Cardiac fibroblast (primary cell): ENCODE data around the gene WDR20.

ENCODE experiments used
- DNase-seq, 2 donors: peaks; one replicate each; pipeline versions ENCODE4 v3.0.0 to v3.0.0-alpha.2; 2010; ENCODE audit warnings: low read depth in 2 of 2
- H3K4me3 ChIP-seq, 2 donors: replicated peaks in 1 of 2; 1 replicate in 1 of 2; 2 replicates in 1 of 2; pipeline ENCODE4 v1.5.1; 2011; ENCODE audit warnings: low read depth in 2 of 2, low read length in 2 of 2, mild to moderate bottlenecking in 2 of 2, moderate library complexity in 1 of 2
- TF ChIP-seq, protein P1 (sequence below): IDR thresholded peaks from one replicate; pipeline ENCODE4 v1.5.1; 2011; ENCODE audit warnings: low read depth, mild to moderate bottlenecking, low read length, inconsistent platforms

The WDR20 gene

DNA sequence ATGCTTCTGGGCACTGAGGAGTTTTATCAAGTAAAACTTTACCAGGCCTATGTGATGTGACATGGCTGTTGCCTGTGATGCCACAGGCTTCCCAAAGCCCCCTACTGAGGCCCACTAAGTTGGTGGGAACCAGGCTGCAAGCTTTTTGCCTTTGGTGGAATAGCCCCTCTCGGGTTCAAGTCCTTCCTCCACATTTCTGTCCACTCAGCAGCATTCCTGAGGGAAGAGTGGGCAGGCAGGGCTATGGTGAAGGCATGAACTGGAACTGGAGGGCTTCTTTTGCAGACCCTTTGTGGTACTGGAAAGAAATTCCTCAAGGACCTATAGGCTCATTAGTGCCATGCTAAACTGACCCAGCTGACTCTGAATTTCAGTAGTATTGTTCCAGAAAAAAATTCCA lies 48.5 kb downstream of the WDR20 start:
- no peak overlapping the region for H3K4me3 ChIP-seq
- TF ChIP-seq, protein P1, sequence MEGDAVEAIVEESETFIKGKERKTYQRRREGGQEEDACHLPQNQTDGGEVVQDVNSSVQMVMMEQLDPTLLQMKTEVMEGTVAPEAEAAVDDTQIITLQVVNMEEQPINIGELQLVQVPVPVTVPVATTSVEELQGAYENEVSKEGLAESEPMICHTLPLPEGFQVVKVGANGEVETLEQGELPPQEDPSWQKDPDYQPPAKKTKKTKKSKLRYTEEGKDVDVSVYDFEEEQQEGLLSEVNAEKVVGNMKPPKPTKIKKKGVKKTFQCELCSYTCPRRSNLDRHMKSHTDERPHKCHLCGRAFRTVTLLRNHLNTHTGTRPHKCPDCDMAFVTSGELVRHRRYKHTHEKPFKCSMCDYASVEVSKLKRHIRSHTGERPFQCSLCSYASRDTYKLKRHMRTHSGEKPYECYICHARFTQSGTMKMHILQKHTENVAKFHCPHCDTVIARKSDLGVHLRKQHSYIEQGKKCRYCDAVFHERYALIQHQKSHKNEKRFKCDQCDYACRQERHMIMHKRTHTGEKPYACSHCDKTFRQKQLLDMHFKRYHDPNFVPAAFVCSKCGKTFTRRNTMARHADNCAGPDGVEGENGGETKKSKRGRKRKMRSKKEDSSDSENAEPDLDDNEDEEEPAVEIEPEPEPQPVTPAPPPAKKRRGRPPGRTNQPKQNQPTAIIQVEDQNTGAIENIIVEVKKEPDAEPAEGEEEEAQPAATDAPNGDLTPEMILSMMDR, result no peak
- no peak for DNase-seq

DNA sequence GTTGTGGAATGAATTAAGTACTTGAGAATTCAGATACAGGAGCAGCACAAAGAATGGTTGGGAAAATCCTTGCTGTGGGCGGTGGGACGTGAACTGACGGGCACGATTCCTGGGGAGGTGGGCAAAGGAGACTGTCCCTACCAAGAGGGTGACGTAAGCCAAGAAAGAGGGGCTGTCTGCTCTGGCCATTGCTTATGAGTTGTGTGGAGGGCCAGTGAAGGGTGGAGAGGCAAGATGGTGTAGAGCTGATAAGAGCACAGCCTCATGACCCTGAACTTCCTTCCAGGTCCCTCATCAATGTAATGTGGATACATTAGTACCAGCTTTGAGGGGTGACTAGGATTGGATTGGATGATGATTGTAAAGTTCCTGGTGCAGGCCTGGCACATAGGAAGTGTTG lies 50.2 kb downstream of the WDR20 start:
- DNase-seq, result no peak
- TF ChIP-seq, protein P1, result no peak

DNA sequence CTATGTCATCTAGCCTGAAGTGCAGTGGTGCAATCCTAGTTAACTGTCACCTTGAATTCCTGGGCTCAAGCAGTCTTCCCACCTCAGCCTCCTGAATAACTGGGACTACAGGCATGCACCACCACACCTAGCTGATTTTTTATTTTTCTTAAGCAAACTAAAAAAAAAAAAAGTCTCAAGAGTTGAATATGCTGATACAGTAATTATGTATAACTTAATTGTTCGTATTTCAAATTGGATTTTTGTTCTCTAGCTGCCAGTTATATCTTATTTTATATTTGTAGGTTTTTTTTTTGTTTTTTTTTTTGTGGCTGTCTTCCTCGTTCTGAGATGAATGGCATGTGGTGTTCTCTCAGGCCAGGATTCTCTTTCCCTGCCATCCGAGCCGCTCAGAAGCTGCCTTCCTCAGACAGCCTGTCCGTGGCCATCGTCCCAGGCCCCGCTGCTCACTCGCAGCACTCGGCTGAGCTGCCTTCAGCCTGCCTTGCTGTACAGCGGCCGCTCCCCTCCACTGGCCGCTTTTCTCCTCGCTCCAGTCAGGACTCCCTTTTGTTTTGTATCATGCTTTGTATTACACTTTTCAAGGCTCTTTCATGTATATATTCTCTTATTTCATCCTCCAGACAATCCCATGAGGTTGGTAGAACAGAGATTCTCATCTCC lies 53.3 kb downstream of the WDR20 start:
- TF ChIP-seq, protein P1, result no peak
- no peak for DNase-seq
- H3K4me3 ChIP-seq, result no peak overlapping the region

More for the DNA sequence above, 50.2 kb downstream of the WDR20 start:
- no peak overlapping the region for H3K4me3 ChIP-seq

DNA sequence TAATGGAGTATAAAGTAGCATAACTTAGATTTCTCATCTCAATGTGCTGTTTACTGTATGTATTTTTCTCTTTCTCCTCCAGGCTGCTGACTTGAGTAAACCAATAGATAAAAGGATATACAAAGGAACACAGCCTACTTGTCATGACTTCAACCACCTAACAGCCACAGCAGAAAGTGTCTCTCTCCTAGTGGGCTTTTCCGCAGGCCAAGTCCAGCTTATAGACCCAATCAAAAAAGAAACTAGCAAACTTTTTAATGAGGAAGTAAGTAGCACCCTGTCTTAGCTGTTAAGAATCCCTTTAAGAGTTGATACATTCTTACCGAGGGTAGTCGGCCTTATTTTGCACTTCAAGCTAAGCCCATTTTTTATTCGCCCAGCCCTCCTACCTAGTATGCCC lies 55.2 kb downstream of the WDR20 start:
- DNase-seq, result no peak
- TF ChIP-seq, protein P1, result no peak
- H3K4me3 ChIP-seq, result no peak overlapping the region

DNA sequence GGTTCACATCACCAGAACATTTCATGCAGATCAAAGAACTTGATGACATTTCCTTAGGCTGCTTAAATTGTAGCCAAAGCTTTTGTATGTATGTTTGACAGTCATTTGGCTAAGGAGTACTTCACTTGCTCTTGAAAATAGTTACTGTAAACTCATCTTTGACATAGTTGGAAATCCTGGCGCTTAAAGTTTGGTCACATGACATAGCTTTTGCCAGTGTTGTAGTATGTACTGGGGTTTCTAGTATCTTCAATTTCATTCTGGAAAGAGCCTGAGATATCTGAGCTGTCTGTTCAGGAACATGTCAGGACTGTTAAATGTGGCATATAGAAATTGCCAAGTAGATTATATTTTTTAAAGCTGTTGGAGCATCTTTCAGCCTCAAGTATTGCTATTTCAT lies 55.7 kb downstream of the WDR20 start:
- DNase-seq, result peak in 1 of 2 donors; percentile 40
- H3K4me3 ChIP-seq, result no peak overlapping the region
- TF ChIP-seq, protein P1, result no peak

DNA sequence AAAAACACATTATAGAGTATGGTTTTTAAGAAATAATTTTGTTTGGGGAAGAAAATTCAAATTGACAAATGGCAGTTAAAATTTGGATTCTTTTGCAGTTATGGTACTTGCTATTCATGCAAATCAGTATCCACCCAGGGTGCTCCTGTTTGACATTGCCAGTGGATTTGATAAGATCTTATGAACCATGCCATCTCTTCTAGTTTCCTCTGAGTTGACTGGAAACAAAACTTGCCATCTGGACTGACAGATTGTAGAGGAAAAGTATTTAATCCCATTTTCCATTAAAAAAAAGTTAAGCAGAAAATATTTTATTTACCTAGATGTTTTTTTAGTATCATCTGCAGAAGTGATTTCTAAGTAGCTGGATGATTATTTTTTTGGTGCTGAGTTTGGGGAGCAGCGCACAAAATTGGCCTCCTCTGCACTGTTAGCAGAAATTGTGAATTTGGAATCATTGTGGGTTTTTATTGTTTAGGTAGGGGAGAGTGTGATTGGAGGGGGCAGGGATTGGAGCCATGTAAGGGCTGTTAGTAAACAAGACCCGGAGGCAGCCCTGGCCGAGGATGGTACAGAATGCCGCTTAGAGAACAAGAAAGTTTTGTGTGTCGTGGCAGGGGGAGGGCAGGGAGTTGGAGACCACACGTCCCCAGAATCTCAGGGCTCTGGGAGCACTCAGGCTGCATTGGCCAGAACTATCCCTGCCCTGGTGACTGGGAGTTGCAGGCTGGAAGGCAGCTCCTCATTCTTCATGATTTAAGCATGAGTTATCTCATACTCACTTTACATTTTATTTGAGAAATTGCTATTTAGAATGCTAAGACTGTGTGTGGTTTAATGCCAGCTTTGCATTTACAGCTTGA lies 56.6 kb downstream of the WDR20 start:
- DNase-seq, result no peak
- TF ChIP-seq, protein P1, result no peak
- H3K4me3 ChIP-seq, result no peak overlapping the region
